ENCODE measurements around the gene BLOC1S4.
"Not testable (repeated sequence)": the region's sequence is repeated elsewhere in the genome, so short reads cannot be mapped to it uniquely, and the experiment has no call there.

Gene BLOC1S4

GRCh38 chr4:6716018-6716911 is at the start of gene BLOC1S4:
Gene BLOC1S4, plus strand, starts transcription at chr4:6716174. Its CDS starts 36 bp downstream, at chr4:6716210.
- peak; percentile 91 for DNase-seq

- DNase-seq = no peak
These were observed 47.6 kb upstream of the BLOC1S4 start for GRCh38 chr4:6668391-6668790.

GRCh38 chr4:6671648-6672047 is 44.3 kb upstream of the BLOC1S4 start:
- DNase-seq = no peak

GRCh38 chr4:6672131-6672530 is 43.8 kb upstream of the BLOC1S4 start:
- DNase-seq = no peak

GRCh38 chr4:6672541-6673190 is 43.3 kb upstream of the BLOC1S4 start:
- DNase-seq = not testable (repeated sequence)

GRCh38 chr4:6673191-6673659 is 42.7 kb upstream of the BLOC1S4 start:
- peak; percentile 35 for DNase-seq

GRCh38 chr4:6673660-6674499 is 42.1 kb upstream of the BLOC1S4 start:
- DNase-seq = peak; percentile 96

GRCh38 chr4:6674500-6675149 is 41.3 kb upstream of the BLOC1S4 start:
- peak; percentile 24 for DNase-seq

- no peak for DNase-seq
These were observed 39.0 kb upstream of the BLOC1S4 start for GRCh38 chr4:6676722-6677558.

- DNase-seq = no peak
These were observed 35.5 kb upstream of the BLOC1S4 start for GRCh38 chr4:6680372-6681034.

- no peak for DNase-seq
These were observed 34.8 kb upstream of the BLOC1S4 start for GRCh38 chr4:6681191-6681590.

- no peak for DNase-seq
These were observed 32.9 kb upstream of the BLOC1S4 start for GRCh38 chr4:6682862-6683590.

GRCh38 chr4:6684656-6685055 is 31.3 kb upstream of the BLOC1S4 start:
- no peak for DNase-seq

GRCh38 chr4:6686104-6686787 is 29.7 kb upstream of the BLOC1S4 start:
- no peak for DNase-seq

GRCh38 chr4:6687947-6688878 is 27.8 kb upstream of the BLOC1S4 start:
- no peak for DNase-seq

GRCh38 chr4:6688879-6689505 is 27.0 kb upstream of the BLOC1S4 start:
- peak; percentile 97 for DNase-seq

GRCh38 chr4:6689506-6689960 is 26.4 kb upstream of the BLOC1S4 start:
- no peak for DNase-seq

- DNase-seq = no peak
These were observed 23.6 kb upstream of the BLOC1S4 start for GRCh38 chr4:6692379-6692778.

Measured in fibroblast of upper back skin (primary cell).